Nephron (organoid): ENCODE results near the gene ADCY9.

ENCODE experiments used
- H3K27ac Mint-ChIP-seq, 3 experiments: 2 replicates each; pipeline ENCODE4 v1.8.0; 2020; ENCODE audit warnings: mixed read lengths in 3 of 3, mild to moderate bottlenecking in 2 of 3, moderate library complexity in 1 of 3
- H3K27me3 Mint-ChIP-seq: 2 replicates; pipeline ENCODE4 v1.8.0; 2021; ENCODE audit warnings: low read depth, mild to moderate bottlenecking, moderate library complexity, mixed read lengths
- H3K36me3 Mint-ChIP-seq: 2 replicates; pipeline ENCODE4 v1.8.0; 2020; ENCODE audit warnings: low read depth, mixed read lengths
- H3K4me1 Mint-ChIP-seq: 2 replicates; pipeline ENCODE4 v1.8.0; 2020; ENCODE audit warnings: mixed read lengths
- H3K4me3 Mint-ChIP-seq, 3 experiments: 2 replicates each; pipeline ENCODE4 v1.8.0; 2020; ENCODE audit warnings: mild to moderate bottlenecking in 3 of 3, mixed read lengths in 3 of 3, moderate library complexity in 2 of 3
- H3K9me3 Mint-ChIP-seq: 2 replicates; pipeline ENCODE4 v1.8.0; 2020; ENCODE audit warnings: mixed read lengths
- CTCF ChIP-seq, 3 experiments: fragments of 200-600 bp; sonication (generic); IDR thresholded peaks; one replicate each; pipeline ENCODE4 v1.5.0; 2021; ENCODE audit warnings: antibody characterized with exemption in 3 of 3; ENCODE audit not compliant: unreplicated experiment in 3 of 3

The ADCY9 gene

DNA sequence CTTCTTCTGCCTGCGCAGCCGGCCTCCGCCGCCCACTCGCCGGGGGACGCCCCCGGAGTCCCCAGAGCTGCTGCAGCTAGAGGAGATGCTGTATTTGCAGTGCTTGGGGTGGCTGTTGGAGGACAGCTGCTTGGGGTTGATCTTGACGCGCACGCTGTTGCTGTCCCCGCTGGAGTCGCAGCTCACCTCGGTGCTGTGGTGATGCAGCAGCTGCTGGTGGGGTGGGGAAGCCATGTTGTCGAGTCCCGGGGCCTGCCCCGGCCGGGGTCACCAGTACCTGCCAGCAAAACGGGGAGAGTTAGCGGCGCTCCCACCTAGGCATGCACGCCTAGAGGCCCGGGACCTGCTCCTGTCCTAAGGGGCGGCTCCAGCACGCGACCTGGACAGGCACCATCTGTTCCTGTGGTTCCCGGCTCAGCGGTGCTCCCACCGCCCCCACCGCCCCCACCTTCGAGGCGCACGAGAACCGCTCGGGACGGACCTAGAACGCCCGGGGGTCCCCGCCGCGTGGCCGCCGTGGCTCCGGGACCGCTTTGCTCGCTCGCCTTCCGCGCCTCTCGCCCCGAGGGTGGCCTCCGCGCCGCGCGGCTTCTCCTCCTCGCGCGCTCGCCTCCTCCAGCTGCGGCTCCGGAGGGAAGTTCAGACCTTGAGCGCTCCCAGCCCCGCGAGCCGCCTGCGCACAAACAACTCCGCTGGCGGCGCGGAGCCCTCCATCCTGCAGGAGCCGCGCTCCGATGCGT, 863 bp downstream of the ADCY9 start:
- Mint-ChIP-seq H3K36me3 (peaks cover 6% of the 10 kb centered on the region), H3K27ac (no peak overlapping the region), H3K4me1 (peaks cover 43% of the 10 kb centered on the region), H3K9me3 (no peaks in the 10 kb centered on the region), H3K4me3 (peak overlapping the region; percentile 75 to 82 (median 78)), H3K27me3 (no peaks in the 10 kb centered on the region)
- TF ChIP-seq CTCF (IDR thresholded peaks at IDR 0.05; ENCODE audit: unreplicated experiment in 3 of 3) = no peak

- no peak overlapping the region for H3K27ac Mint-ChIP-seq
- peak overlapping the region; percentile 75 to 82 (median 78) for H3K4me3 Mint-ChIP-seq
- no peak for TF ChIP-seq CTCF (IDR thresholded peaks at IDR 0.05; ENCODE audit: unreplicated experiment in 3 of 3)
- no peaks in the 10 kb centered on the region for H3K27me3 Mint-ChIP-seq
- peaks cover 48% of the 10 kb centered on the region for H3K4me1 Mint-ChIP-seq
- peaks cover 6% of the 10 kb centered on the region for H3K36me3 Mint-ChIP-seq
- H3K9me3 Mint-ChIP-seq = no peaks in the 10 kb centered on the region
These were observed 1.7 kb downstream of the ADCY9 start for GRCh38 chr16:4114257-4115208.

GRCh38 chr16:4113358-4114256, 2.6 kb downstream of the ADCY9 start:
- H3K9me3 Mint-ChIP-seq = no peaks in the 10 kb centered on the region
- H3K36me3 Mint-ChIP-seq = peaks cover 6% of the 10 kb centered on the region
- no peak for TF ChIP-seq CTCF (IDR thresholded peaks at IDR 0.05; ENCODE audit: unreplicated experiment in 3 of 3)
- peaks cover 54% of the 10 kb centered on the region for H3K4me1 Mint-ChIP-seq
- peak overlapping the region; percentile 75 to 82 (median 78) for H3K4me3 Mint-ChIP-seq
- peak overlapping the region in 1 of 3 experiments; percentile 52 for H3K27ac Mint-ChIP-seq
- H3K27me3 Mint-ChIP-seq = no peaks in the 10 kb centered on the region

DNA sequence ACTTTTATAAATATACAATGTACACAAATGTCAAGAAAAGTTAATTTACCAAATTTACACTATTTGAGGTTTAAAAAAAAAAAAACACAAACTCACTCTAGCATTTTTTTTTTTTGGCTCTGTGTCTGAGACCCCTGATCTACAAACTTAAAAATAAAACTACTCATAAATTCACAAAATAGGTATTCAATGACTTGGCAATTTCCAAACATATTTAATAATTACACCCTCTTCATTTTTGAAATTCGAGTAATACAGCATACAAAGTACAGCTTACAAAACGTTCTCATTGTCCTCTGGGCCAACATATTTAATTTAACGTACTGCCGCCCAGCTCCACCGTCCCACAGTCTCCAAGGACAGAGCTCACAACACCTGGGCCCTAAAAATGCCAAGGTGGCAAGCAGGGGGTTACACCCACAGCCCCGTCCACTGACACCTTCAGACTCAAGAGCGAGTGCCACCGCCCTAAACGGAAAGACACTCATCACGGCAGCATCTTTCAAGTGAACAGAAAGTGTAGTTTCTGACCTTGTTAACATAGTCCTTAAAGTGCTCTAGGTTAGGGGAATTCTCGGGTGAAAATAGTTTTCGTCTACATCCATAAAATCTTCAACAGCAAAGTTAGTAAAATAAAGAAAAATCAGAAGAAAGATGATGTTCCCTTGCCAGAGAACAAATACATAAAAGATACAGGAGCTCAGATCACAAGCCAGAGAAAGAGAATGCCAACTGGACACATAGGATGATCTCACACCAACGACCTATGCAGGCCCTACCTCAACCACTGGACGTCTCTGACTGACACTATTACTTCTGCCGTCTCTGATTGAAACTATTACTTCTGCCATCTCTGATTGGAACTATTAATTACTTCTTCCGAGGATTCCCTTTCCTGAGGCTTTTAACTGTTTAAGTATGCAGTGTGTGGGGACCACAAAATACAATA, 4.2 kb downstream of the ADCY9 start:
- no peaks in the 10 kb centered on the region for H3K27me3 Mint-ChIP-seq
- peak overlapping the region in 2 of 3 experiments; percentile 1 to 52 for H3K27ac Mint-ChIP-seq
- peaks cover 6% of the 10 kb centered on the region for H3K36me3 Mint-ChIP-seq
- H3K9me3 Mint-ChIP-seq = no peaks in the 10 kb centered on the region
- peak overlapping the region; percentile 75 to 82 (median 78) for H3K4me3 Mint-ChIP-seq
- peaks cover 53% of the 10 kb centered on the region for H3K4me1 Mint-ChIP-seq
- no peak for TF ChIP-seq CTCF (IDR thresholded peaks at IDR 0.05; ENCODE audit: unreplicated experiment in 3 of 3)

- TF ChIP-seq CTCF (IDR thresholded peaks at IDR 0.05; ENCODE audit: unreplicated experiment in 3 of 3) = no peak
- no peak overlapping the region for H3K27ac Mint-ChIP-seq
- no peak overlapping the region for H3K4me3 Mint-ChIP-seq
- no peaks in the 10 kb centered on the region for H3K9me3 Mint-ChIP-seq
- H3K27me3 Mint-ChIP-seq = no peaks in the 10 kb centered on the region
- H3K36me3 Mint-ChIP-seq = peaks cover 8% of the 10 kb centered on the region
- H3K4me1 Mint-ChIP-seq = peaks cover 58% of the 10 kb centered on the region
These were observed 5.6 kb downstream of the ADCY9 start for GRCh38 chr16:4110680-4111079.
